GM21526 (cell line): ENCODE data around the gene DHX35.
"Not testable (repeated sequence)": the region's sequence is repeated elsewhere in the genome, so short reads cannot be mapped to it uniquely, and the experiment has no call there.

Source experiments
- ATAC-seq: cut with Tn5 transposase; IDR thresholded peaks from one replicate; pipeline ENCODE4 v1.9.1; 2021; ENCODE audit warnings: moderate library complexity; ENCODE audit not compliant: unreplicated experiment, low FRiP score

Gene DHX35

DNA sequence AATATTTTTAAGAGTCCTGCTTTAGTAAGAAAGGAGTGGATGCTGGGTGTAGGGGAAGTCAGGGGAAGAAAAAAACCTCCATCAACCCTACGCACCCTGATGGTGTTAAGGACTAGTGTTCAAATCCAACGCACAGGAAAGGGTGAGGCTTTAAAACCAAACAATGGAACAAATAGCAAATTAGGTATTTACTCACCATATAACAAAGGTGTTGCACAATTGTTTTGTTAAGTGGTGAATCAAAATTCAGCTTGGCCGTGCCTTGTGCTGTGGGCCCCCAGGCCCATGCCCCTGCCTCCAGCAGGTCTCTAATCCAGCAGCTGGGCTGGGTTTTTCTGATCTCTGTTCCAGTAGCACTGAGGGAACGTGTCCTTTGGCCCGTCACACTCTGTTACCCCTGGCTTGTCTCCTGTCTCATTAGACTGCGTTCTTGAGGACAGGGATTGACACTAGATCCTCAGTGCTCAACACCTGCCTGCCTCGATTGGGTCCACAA lies 24.1 kb upstream of the DHX35 start:
- no peak for ATAC-seq

DNA sequence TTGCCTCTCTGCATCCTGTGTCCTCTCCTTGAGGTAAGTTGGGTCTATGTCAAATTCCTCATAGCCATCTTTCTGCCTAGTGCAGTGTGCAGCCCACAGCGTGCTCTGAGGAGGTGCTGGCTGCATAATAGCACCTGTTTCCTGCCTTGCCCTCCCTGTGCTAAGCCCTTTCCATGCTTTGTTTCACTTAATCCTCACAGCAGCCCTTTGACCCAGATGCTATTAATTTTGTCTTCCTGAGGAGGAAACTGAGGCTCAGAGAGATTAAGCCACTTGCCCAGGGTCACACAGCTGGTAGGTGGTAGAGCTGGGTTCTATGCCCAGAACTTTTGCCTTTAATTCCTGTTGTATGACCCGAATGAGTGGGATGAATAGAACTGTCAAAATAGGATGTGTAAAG lies 22.5 kb upstream of the DHX35 start:
- no peak for ATAC-seq

DNA sequence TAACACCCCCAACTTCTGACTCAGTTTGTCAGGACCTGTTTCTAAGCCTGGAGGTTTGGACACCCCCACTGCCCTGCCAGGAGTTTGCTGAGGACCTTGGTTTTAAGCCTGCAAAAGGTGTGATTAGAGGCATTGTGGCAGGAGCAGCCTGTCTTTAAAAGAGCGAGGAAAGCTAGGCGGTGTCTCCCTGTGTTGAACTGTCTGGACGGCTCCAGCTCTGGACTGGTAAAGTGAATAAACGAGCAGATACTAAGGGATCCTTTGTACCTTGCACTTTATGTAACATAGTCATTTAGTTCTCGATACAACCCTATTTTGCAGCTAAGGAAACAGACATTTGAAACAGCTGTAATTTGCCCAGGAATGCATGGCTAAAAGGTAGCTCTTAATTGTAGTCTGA lies 21.5 kb upstream of the DHX35 start:
- no peak for ATAC-seq

DNA sequence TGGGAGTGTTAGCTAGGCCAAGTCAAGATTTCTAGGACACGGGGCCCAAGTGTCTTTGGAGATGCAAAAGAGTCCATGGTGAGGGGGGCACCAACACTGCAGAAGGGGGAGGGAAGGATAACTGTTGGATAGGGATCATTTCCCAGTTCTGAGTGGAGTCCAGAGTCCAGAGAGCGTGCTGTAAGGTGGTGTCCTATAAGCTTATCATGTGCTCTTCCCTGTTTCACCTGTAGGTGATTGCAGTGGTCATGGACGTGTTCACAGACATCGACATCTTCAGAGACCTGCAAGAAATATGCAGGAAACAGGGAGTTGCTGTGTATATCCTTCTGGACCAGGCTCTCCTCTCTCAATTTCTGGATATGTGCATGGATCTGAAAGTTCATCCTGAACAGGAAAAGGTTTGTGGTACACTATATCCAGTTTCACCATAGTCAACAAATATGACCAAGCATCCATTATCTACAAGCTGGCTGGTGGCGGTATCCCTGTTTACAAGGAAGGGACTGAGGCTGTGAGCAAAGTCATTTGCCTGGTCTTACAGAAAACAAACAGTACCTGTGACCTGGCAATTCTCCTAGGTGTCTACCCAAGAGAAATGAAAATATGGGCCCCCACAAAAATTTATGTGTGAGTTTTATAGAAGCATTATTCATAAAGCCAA lies 20.3 kb upstream of the DHX35 start:
- no peak for ATAC-seq

DNA sequence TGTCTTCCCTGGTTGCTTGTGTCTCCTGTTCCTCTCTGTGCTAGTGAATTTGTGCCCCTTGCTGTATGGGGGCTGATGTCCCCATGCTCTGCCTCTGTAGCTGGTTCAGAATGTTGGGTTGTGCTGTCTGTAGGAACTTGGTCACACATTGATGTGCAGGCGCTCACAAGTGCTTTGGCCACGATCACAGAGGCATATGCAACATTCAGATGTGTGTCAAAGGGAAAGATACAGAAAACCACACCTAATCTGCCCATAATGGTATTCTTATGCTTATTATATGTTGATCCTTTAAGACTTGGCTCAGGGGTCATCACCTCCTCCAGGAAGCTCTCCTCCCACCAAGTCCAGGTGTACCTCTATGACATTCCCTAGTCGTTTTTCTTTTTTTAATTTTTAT lies 17.1 kb upstream of the DHX35 start:
- ATAC-seq = no peak

DNA sequence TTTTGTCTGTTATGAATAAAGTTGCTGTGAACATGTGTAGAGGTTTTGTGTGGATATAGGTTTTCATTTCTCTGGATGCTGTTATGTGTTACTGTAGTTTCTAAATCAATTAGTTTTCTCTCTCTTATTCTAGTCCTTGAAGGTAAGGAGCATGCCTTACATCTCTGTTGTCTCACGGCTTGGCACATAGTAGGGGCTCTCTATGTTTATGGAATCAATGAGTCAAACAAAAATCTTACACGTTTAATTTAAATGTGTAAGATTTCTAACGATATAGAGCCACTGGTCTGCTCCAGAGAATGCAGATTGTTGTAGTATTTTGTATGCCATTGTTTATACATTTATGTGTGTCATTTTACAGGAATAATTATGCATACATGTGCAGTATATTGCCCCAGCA lies 15.3 kb upstream of the DHX35 start:
- ATAC-seq = no peak

DNA sequence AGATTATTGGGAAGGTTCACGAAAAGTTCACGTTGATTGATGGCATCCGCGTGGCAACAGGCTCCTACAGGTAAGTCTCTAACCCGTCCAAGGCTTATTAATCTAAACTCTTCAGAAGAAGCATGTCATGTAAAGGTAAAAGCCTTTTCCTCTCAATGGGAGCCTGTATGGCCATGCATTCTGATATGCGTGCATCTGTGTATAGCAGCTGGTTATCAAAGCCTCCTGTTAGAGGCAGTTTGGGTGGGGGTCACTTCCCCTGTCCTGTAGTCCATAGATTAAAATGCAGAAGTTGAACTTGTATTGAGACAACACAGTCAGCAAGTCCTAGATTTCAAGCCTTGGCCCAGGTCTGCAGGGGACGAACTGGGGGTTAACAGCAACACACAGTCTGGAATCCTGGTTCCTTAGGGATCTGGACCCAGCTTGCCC lies 14.2 kb upstream of the DHX35 start:
- no peak for ATAC-seq

DNA sequence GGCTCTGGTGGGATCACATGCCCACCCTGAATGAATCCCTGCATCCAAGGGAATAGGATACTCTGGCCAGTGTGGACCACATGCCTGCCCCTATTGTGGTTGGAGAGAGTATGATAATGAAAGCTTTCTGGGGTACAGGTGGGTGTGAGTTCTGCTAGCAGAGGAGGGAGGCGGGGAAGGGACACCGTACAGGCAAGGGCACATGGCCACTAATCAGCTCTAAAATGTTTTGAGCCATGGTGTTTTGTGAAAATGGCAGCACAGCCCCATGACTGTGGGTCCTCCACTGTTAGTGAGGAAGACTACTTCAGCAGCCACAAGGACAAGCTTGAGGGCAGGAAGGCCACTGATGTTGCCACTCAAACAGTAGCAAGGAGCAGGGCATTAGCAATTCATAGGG lies 11.9 kb upstream of the DHX35 start:
- ATAC-seq = no peak

DNA sequence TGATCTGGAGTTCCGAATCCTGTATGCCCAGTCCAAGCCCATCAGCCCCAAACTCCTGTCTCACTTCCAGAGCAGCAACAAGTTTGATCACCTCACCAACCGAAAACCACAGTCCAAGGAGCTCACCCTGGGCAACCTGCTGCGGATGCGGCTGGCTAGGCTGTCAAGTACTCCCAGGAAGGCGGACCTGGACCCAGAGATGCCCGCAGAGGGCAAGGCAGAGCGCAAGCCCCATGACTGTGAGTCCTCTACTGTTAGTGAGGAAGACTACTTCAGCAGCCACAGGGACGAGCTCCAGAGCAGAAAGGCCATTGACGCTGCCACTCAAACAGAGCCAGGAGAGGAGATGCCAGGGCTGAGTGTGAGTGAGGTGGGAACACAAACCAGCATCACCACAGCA lies 10.5 kb upstream of the DHX35 start:
- ATAC-seq = no peak

DNA sequence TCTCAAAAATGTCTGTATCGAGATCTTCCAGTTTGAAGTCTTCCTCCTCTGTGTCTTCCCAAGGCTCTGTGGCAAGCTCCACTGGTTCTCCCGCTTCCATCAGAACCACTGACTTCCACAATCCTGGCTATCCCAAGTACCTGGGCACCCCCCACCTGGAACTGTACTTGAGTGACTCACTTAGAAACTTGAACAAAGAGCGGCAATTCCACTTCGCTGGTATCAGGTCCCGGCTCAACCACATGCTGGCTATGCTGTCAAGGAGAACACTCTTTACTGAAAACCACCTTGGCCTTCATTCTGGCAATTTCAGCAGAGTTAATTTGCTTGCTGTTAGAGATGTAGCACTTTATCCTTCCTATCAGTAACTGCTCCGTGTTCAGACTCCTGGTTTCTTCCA lies 10.0 kb upstream of the DHX35 start:
- no peak for ATAC-seq

DNA sequence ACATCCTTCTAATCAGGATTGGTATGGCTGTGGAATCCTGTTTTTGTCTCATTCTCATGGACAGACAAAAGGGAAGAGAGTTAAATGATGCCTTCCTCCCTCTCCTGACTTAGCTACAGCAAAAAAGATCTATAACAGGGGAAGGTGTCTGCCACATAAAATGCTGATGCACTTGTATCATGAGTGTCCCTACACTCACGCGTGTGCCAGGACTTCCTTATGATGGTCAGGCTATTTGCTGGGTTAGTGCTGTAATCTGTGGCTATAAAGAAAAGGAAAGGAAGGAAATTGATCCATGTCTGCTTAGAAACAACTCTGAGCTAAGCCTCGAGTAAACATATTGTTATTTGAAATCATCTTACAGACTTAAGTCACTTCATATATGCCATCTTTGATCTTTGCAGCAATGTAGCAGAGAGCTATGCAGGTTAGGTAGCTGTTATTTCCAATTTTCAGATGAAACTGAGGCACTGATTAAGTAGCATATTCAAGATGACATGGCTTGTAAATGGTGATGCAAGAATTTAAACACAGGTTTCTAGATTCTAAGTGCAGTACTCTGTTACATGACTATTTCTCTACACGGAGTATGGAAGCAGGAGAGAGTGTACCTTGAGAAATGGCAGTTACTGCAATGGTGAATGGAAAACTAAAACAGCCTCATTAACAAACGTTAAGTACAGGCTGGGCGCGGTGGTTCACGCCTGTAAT lies 8.4 kb upstream of the DHX35 start:
- ATAC-seq = no peak

DNA sequence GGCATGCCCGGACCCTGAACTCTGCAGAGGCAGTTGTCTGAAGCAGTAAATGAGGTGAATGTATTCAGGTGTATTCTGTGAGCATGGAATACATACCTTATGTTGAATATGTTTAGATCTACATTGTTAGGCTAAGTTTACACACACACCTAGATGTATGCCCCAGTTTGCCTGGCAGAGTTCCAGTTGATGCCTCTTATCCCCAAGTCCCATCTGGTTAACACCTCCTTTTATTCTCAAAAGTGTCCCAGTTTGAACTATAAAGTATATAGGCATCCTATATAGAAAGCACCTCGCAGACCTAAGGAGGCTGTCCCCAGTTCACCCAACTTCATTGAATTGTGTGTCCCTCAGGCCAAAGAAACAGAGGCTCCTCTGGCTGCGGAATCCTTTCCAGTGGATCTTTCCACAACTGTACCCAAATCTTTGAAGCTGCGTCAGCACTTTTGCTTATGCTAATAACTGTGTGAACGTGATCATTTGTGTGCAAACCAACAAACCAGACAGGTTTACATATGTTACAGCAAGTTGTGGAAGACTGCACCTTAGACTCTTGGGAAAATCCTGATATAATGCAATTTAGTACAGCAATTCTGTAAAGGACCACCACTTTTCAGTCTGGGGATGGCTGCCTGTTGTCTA lies 4.8 kb upstream of the DHX35 start:
- ATAC-seq = no peak

DNA sequence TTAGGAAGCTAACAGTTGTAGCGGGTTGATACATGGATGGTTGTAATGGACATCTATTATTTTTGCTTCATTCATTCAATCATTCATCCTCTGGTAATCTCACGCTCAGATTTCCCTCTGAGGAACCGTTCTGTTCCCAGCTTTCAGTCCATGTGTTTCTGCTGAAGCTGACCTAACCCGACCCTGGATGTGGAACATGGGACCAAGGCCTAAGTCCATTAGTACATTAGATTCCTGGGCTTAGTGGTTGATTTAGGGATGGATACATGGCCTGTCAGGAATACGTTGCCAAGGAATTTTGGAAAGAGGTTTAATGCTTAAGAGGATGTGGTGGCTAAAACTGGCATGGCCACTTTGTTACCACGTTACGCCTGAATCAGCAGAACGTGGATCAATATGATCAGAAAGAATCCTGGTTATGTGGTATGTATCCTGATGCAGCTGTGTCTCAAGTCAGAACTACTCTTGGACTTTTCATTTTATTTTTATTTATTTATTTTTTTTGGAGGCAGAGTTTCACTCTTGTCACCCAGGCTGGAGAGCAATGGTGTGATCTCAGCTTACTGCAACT lies 4.1 kb upstream of the DHX35 start:
- no peak for ATAC-seq

DNA sequence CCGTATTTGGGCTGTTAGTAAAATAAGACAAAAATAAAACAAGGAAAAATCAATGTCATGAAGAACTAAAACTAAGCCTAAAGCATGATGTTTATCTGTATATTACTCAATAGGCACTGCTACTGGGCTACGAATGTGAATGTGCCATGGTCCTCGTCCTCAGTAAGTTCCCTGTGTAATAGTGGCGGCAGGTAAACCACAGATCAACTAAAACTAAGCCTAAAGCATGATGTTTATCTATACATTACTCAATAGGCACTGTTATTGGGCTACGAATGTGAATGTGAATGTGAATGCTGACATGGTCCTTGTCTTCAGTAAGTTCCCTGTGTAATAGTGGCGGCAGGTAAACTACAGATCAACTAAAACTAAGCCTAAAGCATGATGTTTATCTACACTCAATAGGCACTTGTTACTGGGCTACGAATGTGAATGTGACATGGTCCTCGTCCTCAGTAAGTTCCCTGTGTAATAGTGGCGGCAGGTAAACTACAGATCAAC lies 1.9 kb upstream of the DHX35 start:
- not testable (repeated sequence) for ATAC-seq

DNA sequence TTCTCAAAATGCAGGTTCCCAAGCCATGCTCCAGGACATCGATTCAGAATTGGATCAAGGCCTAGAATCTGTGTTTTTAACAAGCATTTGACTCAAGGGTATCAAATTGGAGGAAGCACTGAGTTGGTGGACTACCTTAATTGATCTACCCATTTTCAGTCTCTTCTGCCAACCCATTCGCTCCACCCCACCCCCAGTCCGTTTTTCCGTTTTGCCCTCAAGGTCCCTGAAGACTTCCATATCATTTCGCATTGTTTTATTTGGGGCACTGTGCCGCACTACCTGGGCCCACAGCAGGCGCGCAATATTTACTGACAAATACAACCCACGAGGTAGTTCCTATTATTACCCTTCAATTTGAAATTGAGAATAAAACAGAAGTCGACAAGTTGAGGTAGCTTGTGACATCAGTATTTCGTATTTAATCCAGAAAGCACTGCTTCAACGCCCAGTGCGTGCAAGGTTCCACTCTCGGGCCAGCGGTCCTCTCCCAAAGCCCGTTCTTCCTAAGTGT lies 557 bp upstream of the DHX35 start:
- ATAC-seq = no peak

DNA sequence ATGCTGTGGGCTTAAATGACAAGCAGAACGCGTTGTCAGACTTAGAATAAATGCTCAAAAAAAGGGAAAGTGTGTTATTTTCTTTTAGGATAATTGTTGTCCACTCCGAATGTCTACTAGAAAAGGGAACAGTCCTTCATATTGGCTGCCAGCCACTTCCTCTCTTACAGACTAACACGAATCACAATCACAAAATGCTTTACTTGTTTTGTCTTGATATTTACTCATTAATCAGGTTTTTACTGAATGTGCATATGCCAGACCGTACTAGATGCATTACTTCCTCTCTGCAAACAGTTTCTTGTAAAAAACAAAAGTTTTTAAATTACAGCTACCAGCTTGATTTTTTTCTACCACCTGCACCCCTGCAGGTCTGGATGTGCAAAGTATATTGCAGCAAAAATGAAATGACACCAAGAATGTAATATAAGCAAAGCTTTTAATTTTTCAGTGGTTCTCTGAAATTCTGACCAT lies 821 bp downstream of the DHX35 start:
- ATAC-seq = no peak

DNA sequence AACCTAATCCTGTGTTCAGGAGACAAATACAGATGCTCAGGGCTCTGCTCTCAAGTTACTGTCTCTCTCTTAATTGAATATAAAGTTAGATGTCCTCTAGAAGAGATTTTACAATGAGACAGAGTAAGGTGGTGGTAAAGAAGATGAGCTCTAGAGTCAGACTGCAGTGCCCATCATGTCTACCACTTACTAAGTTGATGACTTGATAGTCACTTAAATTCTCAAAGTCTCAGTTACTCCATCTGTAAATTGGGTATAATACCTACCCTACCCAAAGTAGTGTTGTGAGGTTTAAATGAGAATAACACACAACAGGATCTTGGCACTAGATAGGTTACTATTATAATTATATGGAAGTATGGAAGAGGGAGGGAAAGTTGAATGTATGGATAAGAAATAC lies 1.6 kb downstream of the DHX35 start:
- no peak for ATAC-seq

DNA sequence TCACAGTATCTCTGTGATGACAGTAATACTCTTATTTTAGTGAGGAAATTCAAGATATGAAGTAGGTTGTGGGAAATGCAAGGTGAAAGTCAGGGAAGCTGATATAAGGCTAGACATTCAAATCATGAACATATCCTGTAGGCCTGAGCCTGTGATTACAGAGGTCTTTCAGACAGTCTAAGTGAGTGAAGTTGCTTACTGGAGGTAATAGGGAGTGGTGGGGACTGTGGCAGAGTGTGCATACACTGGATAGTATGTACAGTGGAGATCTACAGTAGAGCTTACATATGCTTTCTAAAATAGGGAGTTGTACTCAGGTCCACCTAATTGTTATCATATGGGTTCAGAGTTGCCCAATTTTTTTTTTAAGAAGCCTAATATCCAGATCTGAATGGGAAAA lies 3.1 kb downstream of the DHX35 start:
- no peak for ATAC-seq

DNA sequence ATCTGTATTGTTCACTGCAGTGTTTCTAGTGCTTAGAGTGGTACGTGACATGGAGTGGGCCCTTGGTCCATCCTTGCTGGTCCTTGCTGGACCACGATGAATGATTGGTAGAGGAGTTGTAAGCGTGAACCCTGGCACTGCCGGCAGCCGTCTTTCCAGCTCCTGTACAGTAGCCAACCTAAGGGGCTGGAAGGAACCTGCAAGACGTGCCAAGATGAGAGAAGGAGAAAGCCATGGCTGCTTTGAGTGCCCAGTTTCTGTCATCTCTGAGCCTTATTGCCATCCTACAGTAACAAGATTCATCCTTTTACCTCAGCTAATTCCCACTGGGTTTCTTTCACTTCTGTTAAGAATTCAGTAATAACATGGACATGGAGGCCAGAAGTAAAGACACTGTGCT lies 5.9 kb downstream of the DHX35 start:
- no peak for ATAC-seq

DNA sequence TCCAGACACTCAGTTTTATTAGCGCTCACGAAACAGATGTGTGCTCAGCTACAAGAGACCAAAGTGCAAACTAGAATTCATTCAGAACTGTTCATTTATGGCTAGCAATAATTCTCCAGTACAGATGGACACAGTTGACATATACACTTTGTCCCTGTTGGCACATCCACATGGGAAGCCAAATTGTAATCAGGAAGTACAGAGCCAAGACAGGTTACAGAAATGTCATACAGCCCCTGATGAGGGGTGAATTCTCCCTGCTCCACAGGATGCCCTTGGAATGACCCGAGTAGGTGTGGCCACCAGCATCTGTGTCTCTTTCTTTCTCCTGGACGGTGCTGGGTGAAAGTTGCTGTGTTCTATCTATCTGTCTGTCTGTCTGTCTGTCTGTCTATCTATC lies 7.6 kb downstream of the DHX35 start:
- no peak for ATAC-seq

DNA sequence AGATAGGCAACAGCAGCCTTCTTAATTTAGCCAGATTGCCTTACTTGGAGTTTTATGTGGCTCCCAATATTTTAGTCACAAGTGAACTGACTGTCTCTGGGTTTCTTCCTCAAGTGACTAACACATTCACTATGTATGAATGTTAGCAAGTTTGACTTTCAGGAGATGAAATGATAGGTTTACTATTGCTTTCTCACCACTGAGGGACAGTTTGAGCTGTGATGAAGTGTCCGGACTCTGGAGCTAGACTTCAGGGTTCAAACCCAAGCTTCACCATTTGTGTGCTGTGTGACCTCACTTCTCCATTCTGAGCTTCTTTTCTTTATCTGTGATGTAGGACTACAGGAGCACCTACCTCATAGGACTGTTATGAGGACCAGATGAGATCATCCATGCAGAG lies 8.2 kb downstream of the DHX35 start:
- no peak for ATAC-seq
